ENCODE measurements around the gene SRRM1. TPM values are rescaled to one million over a fixed set of nuclear protein-coding genes. Genes with fewer than 3 reads are reported as not detected.

The SRRM1 gene
- total RNA-seq, 1 experiment from 2014 or later, result 228 TPM

DNA sequence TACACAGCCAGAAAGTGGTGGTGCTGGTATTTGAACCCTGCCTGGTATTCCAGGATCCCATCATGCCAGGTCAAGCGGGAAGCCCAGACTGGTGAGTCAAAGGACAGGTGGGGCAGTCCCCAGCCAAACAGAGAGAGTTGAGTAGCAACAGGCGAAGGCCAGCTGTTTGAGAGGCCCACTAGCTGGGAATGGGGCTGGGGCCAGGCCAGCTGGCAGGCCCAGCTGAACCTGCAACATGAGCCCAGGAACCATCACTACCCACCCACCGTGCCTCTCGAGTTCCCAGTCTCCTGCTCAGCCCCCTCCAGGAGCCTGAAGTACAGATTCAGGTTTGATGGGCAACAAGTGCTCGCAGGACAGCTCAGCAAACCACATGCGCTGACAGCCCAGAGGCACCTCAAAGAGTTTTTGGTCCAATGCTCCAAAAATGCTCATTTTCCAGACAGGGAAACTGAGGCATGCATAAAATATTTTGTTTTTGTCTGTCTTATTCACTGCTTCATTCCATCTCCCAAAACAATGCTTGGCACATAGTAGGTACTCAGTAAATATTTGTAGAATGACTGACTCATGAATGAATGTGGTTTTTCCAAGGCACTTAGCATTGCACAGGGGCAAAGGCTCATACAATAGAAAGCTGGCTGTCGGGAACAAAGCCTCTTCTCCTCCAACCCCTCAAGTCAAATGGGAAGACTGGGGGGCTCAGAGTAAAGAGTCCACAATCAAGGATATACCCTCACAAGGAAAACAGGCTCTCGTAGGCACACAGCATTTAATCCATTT, 59.6 kb downstream of the SRRM1 start:
- CTCF ChIA-PET, result interaction anchor here (1.1 kb wide), 1 partner anchor 128 kb away, joined by 3 read pairs; no protein-coding TSS in a partner anchor
- H3K9me3 Mint-ChIP-seq, result no peaks in the 10 kb centered on the region
- ATAC-seq (no peak), DNase-seq (ENCODE audit: low spot score) (no peak)
- peaks cover 2% of the 10 kb centered on the region; the same call in 1 of the 2 replicates for H3K27me3 Mint-ChIP-seq (ENCODE audit: low read depth)
- H3K4me1 Mint-ChIP-seq, result peaks cover 37% of the 10 kb centered on the region
- no peak for TF ChIP-seq ZBTB43 (CRISPR knock-in tag; IDR thresholded peaks at IDR 0.05)
- no peak for TF ChIP-seq ZNF671 (CRISPR knock-in tag; IDR thresholded peaks at IDR 0.05)
- TF ChIP-seq, protein P1, sequence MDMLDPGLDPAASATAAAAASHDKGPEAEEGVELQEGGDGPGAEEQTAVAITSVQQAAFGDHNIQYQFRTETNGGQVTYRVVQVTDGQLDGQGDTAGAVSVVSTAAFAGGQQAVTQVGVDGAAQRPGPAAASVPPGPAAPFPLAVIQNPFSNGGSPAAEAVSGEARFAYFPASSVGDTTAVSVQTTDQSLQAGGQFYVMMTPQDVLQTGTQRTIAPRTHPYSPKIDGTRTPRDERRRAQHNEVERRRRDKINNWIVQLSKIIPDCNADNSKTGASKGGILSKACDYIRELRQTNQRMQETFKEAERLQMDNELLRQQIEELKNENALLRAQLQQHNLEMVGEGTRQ (CRISPR knock-in tag; IDR thresholded peaks at IDR 0.05), result no peak
- no peak for TF ChIP-seq ZNF138 (CRISPR knock-in tag; conservative IDR thresholded peaks at IDR 0.05)
- no peak for TF ChIP-seq OVOL2 (CRISPR knock-in tag; IDR thresholded peaks at IDR 0.05; ENCODE audit: borderline replicate concordance)
- no peak for TF ChIP-seq MXD4 (CRISPR knock-in tag; IDR thresholded peaks at IDR 0.05; ENCODE audit: borderline replicate concordance)
- no peak for TF ChIP-seq ZNF281 (CRISPR knock-in tag; IDR thresholded peaks at IDR 0.05)
- no peak for TF ChIP-seq ZNF512 (CRISPR knock-in tag; IDR thresholded peaks at IDR 0.05; ENCODE audit: borderline replicate concordance)
- TF ChIP-seq, protein P2, sequence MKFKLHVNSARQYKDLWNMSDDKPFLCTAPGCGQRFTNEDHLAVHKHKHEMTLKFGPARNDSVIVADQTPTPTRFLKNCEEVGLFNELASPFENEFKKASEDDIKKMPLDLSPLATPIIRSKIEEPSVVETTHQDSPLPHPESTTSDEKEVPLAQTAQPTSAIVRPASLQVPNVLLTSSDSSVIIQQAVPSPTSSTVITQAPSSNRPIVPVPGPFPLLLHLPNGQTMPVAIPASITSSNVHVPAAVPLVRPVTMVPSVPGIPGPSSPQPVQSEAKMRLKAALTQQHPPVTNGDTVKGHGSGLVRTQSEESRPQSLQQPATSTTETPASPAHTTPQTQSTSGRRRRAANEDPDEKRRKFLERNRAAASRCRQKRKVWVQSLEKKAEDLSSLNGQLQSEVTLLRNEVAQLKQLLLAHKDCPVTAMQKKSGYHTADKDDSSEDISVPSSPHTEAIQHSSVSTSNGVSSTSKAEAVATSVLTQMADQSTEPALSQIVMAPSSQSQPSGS (CRISPR knock-in tag; IDR thresholded peaks at IDR 0.05; ENCODE audit: borderline replicate concordance, low read depth), result no peak
- TF ChIP-seq JAZF1 (CRISPR knock-in tag; IDR thresholded peaks at IDR 0.05), result no peak
- TF ChIP-seq ZSCAN18 (CRISPR knock-in tag; IDR thresholded peaks at IDR 0.05), result no peak
- TF ChIP-seq GTF2I (CRISPR knock-in tag; conservative IDR thresholded peaks at IDR 0.05), result no peak
- TF ChIP-seq, protein P3, sequence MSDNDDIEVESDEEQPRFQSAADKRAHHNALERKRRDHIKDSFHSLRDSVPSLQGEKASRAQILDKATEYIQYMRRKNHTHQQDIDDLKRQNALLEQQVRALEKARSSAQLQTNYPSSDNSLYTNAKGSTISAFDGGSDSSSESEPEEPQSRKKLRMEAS (CRISPR knock-in tag; IDR thresholded peaks at IDR 0.05), result no peak
- no peak for TF ChIP-seq JUN (CRISPR knock-in tag; IDR thresholded peaks at IDR 0.05)
- TF ChIP-seq, protein P4, sequence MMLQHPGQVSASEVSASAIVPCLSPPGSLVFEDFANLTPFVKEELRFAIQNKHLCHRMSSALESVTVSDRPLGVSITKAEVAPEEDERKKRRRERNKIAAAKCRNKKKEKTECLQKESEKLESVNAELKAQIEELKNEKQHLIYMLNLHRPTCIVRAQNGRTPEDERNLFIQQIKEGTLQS (CRISPR knock-in tag; conservative IDR thresholded peaks at IDR 0.05), result no peak
- TF ChIP-seq MLX (CRISPR knock-in tag; IDR thresholded peaks at IDR 0.05), result no peak
- TF ChIP-seq FOXP1 (CRISPR knock-in tag; IDR thresholded peaks at IDR 0.05; ENCODE audit: borderline replicate concordance), result no peak
- POLR2A ChIA-PET, result no interaction called here
- no peak overlapping the region for H3K4me3 Mint-ChIP-seq
- 0 out of 2 replicates have a peak overlapping the region, but pooled peaks have one; percentile 16 for H3K27ac Mint-ChIP-seq
- no peaks in the 10 kb centered on the region for H3K36me3 Mint-ChIP-seq

Data from WTC11 (cell line).